GOT3 (cell line): ENCODE data around the gene VASN.
A peak's percentile ranks its signal among the peaks of the same experiment; 100 is the strongest.
"Not testable (repeated sequence)": the region's sequence is repeated elsewhere in the genome, so short reads cannot be mapped to it uniquely, and the experiment has no call there.

Source experiments
- DNase-seq: peaks from one replicate; lab custom pipeline; 2025; ENCODE audit warnings: mixed read lengths; lab: John Stamatoyannopoulos, UW

VASN gene

DNA sequence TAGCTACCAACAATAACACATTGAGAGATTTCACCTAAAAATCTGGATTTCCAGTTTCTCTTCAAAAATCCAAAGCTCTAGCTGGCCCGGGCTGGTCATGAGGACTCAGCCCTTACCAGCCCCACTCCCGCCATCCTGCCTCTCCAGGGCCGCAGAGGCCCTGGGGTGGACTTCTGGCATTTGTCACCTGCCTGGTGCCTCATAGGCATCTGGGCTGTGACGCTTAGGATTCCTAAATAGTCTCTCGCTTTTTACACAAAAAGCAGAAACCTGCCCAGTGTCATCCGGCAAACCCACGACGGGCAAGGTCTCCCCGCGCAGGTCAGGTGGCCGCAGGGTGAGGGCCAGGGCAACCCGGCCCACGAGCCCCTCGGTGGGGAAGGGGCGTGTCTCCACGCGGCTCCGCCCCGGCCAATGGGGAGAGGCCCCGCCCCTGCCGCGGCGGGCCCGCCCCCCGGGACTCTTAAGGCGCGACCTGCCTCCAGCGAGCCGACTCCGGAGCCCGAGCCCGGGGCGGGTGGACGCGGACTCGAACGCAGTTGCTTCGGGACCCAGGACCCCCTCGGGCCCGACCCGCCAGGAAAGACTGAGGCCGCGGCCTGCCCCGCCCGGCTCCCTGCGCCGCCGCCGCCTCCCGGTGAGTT, at the start of gene VASN:
VASN (plus strand) TSS at position 492 of the 644 bp plus-strand sequence. CDS start 9,030 bp downstream, outside the sequence.
- DNase-seq, result peak; percentile 66

DNA sequence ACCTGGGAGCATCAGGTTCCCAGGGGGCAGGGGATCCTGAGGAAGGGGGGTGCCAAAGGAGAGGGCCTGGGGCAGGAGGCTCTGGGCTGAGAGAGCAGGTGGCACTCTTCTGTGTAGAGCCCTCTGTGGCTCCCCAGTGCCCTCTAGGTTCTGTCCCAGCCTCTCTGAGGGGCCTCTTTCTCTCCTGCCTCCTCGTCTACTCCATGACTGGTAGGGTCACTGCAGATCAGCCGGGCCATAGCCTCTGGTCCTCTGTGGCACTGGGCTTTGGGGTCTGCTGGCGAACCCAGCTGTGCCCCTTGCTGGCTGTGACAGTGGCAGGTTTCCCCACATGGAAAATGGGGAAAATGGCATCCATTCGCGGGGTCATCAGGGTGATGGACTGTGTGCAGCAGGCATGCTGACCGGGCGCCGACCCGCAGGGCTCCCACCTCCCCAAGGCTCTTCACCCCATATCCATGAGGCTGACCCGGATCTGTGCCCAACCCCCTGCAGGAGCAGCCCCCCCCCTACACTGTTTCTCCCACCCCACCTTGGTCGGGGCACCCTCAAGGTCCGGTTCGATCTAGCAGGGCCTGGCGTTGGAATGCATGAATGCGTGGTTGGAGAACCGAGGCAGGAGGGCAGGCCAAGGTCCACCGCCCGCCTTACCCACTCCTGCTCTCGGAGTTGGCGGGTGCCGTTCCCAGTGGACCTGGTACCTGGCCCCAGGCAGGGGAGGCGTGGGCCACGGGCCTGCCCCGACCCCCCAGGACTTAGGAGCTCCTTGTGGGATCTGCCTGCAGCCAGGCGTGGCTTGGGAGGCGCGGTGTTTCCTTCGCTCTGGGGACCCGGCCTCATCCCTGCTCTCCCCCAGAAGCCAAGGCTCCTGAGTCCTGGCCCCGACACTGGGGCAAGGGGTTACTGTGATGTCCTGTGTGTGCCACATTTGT, 49.3 kb upstream of the VASN start:
- no peak for DNase-seq

DNA sequence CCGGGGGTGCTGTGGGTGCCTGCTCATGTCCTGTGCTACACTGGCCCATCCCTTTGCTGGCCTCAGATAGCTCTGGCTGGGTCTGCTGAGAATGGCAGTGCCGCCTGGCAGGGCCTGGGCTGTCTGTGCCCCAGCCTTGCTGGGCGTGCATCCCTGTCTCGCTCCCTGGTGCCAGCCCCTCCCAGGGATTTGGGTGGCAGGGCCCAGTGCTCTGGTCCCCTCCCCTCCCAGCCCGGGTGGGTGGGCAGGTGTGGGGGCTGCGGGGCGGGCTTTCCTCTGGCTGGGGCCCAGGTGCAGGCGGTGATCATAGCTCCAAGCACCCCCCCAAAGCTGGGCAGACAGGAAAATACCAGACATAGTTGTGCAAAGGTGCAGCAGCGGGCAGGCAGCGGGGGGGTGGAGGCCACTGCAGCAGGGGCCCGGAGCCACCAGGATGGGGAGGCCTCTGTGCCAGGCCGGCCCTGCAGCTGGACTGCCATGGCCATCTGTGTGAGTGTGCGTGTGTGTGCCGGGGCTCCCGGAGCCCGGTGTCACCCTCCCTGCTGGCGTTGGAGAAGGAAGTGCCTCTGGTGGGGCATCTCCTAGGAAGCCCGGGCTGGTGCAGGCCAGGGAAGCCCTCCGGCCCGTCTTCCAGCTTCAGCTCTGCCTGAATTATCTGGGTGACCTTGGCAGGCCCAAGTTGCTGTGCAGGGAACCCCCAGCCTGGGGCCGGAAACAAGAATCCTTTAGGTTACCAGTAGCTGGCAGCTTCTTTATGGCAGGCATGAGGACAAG, 48.4 kb upstream of the VASN start:
- DNase-seq, result no peak

DNA sequence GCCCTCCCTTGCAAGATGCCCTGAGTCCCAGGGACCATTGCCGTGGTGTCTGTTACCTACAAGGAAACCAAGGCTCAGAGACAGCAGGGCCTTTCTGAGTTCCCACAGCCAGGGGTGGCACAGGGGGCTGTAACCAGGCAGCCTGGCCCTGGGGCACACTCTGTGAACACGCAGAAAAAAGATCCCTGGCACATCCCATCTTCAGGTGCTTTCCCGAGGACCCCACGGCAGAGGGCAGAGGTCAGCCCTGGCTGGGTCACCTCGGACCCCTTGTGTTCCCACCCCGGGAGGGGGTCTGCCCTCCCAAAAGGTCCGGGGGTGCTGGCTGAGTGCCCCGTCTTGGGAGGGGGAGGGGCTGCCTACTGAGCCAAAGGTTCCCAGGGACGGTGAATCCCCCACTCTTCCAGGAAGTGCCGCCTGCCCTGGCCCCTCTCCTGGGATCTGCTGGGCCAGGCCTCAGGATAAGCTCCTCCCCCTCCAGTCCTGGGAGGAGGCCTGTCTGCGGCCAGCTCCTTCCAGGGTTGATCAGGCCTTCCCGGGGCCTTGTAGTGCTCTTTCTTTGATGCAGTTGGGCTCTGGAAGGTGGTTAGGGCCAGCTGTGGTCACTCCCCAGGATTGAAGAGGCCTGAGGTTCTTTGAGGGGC, 47.7 kb upstream of the VASN start:
- DNase-seq, result no peak

DNA sequence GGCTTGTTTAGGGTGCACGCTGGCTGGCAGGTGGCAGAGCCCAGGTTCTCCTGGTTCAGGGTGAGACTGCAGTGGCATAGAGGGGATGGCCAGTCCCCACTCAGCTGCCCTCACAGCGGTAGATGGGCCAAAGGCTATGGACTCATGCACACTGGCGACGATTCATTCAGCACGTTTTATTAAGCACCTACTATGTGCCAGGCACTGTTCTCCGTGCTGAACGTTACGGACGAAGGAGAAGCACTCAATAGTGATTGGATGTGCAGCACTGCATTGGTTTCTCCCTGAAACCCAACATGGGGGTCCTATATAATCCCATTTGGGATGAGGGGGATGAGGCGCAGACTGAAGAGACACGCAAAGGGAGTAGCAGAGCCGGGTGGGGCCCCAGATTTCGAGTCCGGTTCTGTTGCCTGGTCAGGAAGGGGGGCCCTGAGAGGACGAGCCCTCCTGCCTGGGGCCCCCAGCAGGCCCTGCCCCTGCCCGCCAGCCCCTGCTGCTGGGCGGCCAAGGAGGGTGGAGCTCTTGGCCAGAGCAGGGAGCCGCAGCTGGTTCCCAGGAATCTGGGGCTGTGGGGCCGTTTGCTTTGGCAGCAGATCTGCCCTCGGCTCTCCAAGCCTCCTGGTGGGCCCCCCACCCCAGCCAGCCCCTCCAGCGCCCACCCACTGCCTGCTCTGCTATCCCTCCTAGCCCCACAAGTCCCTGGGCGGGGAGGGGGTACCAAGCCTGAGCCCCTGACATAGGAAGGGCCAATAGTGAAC, 47.0 kb upstream of the VASN start:
- DNase-seq, result no peak

DNA sequence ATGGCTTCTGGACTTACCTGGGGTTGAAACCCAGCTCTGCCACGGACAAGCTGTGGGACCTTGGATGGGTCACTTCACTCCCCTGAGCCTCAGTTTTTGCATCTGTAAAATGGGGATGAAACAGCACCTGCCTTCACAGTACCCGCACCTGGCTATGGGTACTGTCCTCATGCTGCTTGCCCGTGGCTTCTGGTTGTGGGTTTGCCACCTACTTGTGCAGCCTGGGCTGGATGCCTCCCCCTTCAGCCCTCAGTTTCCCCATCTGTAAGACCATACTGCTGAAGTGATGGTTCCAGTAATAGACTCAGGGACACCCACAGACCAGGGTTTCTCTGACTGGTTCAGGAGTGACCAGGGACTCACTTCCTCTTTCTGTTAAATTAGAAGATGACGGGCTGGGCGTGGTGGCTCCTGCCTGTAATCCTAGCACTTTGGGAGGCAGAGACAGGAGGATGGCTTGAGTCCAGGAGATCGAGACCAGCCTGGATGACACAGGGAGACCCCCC, 46.3 kb upstream of the VASN start:
- no peak for DNase-seq

DNA sequence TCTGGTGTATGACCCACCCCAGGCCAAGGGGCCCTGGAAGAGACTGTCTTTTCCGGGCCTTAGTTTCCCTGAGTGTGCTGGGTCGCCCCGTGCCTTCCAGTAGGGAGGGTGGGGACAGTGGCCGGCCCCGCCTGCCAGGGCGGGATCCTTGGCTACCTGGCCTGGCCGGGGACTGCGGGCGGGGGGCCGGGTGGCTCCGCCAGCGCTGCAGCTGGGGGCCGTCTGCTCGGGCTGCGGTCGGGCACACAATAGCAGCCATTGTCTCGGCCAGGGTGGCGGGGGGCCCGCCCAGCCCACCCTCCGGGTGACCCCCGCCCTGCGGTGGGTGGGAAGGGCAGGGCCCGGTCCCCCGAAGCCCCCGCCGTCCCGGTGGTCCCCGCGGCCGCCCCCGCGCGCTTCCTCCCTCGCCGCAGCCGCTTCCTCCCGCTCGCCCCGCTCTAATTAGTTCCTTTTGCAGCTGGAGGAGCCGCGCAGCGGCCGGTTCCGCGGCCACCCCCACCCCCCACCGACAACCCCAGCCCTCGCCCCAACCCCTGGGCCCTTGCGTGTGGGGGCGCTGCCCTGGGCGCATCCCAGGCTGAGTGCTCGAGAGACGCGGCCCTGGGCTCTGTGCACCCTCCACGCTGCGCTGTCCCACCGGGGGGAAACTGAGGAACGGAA, 44.1 kb upstream of the VASN start:
- DNase-seq, result no peak

DNA sequence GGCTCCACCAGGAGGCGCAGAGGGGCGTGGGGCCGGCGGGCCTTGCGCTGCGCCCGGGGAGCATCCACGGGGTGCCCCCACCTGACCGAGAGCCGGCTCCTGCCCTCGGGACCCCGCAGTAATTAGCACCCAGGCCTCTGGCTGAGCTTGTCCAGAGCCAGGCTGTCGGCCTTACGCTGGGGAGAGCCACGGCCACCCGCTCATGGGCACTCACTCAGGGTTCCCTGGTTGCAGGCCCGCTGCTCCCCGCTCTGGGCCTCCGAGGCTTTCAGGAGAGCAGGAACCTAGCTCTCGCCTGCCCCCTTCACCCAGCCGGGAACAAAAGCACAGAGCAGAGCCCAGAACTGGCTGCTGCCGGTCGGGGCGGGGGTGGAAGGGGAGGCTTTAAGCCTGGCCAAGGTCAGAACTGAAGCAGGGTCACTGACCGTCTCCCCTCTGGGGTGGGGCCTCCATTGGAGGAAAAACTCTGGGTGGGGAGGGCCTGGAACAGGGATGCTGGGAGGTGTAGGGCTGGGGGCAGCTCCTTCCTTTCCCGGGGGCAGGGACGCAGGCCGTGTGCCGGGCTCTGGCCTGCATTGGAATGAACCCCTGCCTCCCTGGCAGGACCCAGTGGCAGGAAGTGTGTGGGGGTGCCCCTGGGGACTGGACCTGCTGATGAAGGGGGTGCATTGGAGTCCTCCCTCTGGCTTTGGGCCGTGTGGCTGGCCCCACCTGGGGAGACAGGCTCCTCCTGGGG, 43.4 kb upstream of the VASN start:
- no peak for DNase-seq

DNA sequence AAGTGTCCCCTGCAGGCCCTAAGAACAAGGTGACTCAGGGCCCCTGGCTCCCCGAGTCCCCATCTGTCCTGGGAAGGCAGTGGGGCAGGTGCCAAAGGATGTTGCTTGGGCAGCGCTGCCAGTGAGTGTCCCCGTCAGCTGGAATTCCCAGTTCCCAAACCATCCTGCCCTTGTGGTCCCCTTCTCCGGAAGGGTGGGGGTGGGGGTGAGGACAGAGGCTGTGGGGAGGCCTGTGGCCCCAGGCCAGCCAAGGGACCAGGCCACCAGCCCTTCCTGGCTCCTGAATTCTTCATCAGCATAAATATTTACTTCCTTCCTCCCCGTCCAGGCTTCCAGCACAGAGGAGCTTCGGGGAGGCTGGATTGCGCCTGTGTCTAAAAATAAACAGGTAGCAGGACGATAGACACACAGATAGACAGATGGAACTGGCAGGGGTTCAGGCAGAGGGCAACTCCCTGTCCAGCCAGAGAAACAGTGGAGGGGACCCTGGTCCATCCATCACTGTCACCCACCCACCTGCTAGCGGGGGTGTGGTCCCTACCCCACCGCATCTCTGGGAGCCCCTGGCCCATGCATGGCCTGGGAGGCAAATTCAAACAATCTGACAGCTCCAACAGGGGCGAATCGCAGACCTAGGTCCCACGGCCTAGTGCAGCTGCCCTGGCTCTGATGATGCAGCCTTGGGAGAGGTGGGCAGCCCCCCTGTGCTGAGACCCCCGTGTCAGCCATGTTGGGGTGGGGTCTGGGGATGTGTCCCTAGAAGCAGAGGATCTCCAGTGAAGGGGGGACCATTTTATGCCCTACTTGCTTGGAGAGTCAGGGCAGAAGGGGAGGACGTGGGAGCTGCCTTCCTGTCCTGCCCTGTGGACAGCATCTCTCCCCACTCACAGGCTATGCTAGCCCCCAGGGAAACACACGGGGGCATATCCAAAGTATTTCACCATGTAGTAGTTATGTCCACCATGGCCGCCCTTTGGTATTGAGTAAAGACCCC, 42.6 kb upstream of the VASN start:
- DNase-seq, result no peak

DNA sequence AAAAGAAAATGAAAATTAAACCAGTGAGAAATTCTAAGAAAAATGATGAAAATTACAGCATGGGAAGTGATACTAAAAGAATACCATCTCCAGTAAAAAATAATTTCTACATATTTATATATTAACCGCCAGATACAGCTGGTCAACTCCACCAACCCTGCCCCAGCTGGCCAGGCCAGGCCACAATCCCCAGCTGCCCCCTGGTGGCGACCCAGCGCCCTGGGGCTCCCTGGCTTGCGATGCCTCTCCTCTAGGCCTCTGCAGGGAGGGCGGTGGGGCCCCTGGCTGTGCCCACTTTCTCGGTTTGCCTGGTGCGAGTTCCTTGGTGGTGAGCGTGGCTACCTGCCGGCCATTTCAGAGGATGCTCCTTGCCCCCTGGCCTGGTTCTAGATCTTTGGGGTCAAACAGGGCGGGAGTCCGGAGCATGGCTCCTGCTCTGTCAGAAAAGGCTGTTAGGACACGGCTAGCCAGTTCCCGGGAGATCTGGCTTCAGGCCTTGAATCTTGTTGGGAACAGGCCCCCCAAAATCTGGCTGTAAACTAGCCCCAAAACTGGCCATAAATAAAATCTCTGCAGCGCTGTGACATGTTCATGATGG, 41.3 kb upstream of the VASN start:
- peak; percentile 27 for DNase-seq

DNA sequence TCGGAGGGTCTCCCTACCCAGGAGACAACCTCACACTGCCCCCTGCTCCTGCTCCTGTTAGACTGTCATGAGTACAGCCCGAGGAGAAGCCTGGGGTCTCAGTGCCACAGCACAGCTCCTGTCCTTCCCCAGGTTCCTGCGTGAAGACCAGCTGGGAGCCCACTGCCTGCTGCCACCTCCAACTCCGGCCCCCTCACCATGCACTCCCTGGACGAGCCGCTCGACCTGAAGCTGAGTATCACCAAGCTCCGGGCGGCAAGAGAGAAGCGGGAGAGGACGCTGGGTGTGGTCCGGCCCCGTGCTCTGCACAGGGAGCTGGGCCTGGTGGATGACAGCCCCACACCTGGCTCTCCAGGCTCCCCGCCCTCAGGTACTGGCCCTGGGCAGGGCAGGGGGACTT, 39.6 kb upstream of the VASN start:
- DNase-seq, result no peak

DNA sequence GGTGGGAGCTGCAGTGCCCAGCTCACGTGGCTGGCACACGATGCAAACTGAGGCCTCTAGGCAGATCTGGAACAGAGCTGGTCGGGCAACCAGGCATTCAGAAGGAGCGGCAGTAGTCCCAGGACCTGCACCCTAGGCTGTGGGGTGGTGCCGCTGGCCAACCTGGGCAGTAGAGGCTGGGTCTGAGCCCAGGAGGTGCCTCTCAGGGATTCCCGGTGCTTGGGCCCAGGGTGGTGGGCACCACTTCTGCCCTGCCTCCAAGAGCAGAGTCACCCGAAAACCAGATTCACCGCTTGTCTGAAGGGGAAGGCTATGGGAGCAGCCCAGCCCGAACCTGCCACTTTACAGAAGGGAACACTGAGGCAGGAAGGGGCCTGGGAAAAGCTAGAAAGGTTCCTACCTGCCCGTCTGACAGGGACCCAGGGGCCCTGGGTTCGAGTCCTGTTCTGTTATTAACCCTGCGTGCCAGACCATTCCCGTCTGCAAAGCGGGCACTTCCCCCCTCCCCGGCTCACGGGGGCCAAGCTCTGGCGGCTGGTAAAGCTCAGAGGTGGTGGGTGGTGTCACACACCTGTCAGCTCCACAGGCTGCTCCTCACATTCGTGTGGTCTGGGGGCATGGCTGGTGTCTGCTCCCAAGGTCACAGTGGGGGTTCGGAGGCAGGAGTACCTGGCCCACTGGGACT, 38.9 kb upstream of the VASN start:
- no peak for DNase-seq

DNA sequence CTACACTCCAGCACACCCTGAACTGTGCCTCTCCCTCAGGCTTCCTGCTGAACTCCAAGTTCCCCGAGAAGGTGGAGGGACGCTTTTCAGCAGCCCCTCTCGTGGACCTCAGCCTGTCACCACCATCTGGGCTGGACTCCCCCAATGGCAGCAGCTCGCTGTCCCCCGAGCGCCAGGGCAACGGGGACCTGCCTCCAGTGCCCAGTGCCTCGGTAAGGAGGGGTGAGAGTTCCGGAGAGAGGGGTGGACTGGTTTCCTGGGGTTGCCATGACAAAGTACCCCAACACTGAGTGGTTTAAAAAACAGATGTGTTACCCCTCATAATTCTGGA, 38.4 kb upstream of the VASN start:
- no peak for DNase-seq

DNA sequence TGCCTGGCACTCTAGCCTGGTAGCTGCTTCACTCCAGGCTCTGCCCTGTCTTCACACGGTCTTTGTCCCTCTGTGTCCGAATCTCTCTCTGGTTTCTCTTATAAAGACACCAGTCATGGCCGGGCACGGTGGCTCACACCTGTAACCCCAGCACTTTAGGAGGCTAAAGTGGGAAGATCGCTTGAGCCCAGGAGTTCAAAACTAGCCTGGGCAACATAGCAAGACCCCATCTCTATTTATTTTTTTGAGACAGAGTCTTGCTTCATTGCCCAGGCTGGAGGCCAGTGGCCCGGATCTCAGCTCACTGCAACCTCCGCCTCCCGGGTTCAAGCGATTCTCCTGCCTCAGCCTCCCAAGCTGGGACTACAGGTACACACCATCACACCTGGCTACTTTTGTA, 37.9 kb upstream of the VASN start:
- not testable (repeated sequence) for DNase-seq

DNA sequence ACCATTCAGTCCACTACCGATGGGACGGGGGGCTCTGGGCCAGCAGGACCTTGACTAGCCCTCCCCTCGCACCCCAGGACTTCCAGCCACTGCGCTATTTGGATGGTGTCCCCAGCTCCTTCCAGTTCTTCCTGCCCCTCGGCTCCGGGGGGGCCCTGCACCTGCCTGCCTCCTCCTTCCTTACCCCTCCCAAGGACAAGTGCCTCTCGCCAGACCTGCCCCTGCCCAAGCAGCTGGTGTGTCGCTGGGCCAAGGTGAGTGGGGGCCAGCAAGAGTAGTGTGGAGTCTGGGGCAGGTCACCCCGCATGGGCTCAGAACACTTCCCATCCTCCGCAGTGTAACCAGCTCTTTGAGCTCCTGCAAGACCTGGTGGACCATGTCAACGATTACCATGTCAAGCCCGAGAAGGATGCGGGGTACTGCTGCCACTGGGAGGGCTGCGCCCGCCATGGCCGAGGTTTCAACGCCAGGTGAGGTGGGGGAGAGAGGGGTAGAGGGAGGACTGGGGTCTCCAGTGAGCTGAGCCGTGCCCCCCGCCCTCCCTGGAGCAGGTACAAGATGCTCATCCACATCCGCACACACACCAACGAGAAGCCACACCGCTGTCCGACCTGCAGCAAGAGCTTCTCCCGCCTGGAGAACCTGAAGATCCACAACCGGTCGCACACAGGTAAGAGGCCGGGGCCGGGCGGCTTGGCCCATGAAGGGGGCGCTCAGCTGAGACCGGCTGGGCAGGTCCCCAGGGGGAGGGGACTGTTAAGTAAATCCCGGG, 36.7 kb upstream of the VASN start:
- no peak for DNase-seq

DNA sequence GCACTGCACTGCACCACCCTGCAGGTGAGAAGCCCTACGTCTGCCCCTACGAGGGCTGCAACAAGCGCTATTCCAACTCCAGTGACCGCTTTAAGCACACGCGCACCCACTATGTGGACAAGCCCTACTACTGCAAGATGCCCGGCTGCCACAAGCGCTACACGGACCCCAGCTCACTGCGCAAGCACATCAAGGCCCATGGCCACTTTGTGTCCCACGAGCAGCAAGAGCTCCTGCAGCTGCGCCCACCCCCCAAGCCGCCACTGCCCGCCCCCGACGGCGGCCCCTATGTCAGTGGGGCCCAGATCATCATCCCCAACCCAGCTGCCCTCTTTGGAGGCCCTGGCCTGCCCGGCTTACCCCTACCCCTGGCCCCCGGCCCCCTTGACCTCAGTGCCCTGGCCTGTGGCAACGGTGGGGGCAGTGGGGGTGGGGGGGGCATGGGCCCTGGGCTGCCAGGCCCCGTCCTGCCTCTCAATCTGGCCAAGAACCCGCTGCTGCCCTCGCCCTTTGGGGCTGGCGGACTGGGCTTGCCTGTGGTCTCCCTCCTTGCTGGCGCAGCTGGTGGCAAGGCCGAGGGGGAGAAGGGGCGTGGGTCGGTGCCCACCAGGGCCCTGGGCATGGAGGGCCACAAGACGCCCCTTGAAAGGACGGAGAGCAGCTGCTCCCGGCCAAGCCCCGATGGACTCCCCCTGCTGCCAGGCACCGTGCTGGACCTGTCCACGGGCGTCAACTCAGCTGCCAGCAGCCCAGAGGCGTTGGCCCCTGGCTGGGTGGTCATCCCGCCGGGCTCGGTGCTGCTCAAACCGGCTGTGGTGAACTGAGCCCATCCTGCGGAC, 34.7 kb upstream of the VASN start:
- no peak for DNase-seq
